Body of pancreas (tissue), 4 donors: ENCODE data around the gene PRDX2. TPM values are rescaled to one million over a fixed set of nuclear protein-coding genes. Genes with fewer than 3 reads are reported as not detected.

ENCODE experiments used
- ATAC-seq: fragments of 150-250 bp; one replicate; pipeline ENCODE4 v1.9.1; 2016
- DNase-seq, 4 donors: peaks; one replicate each; pipeline ENCODE4 v3.0.0-alpha.2; 2019
- H3K27ac ChIP-seq, 4 donors: fragments of 200-600 bp; sonication (generic); 1 replicate in 3 of 4; 2 replicates in 1 of 4; pipeline versions ENCODE4 v1.5.1 to v1.6.1; 2016 to 2019; ENCODE audit warnings: mild to moderate bottlenecking in 1 of 4, mixed read lengths in 1 of 4, moderate library complexity in 1 of 4
- H3K27me3 ChIP-seq, 2 donors: fragments of 200-600 bp; sonication (generic); one replicate each; pipeline ENCODE4 v1.6.0; 2016; ENCODE audit warnings: mild to moderate bottlenecking in 1 of 2
- H3K36me3 ChIP-seq, 2 donors: fragments of 200-600 bp; sonication (generic); replicated peaks in 1 of 2; 2 replicates each; pipeline ENCODE4 v1.5.1; 2016; ENCODE audit warnings: low read depth in 2 of 2; ENCODE audit not compliant: insufficient read depth in 1 of 2
- H3K4me1 ChIP-seq: fragments of 200-600 bp; sonication (generic); one replicate; pipeline ENCODE4 v1.6.0; 2016
- H3K4me3 ChIP-seq, 2 donors: fragments of 200-600 bp; sonication (generic); 1 replicate in 1 of 2; 2 replicates in 1 of 2; pipeline ENCODE4 v1.5.1; 2016 to 2019
- H3K9me3 ChIP-seq, 3 donors: fragments of 200-600 bp; sonication (generic); 1 replicate in 2 of 3; 2 replicates in 1 of 3; pipeline ENCODE4 v1.5.1; 2016
- CTCF ChIP-seq, 7 experiments: fragments of 450-650 bp in 4 of 7; fragments of 200-600 bp in 3 of 7; sonication (generic) in 3 of 7; IDR thresholded peaks; one replicate each; pipeline ENCODE4 v1.5.1; 2016 to 2019; ENCODE audit warnings: antibody characterized with exemption in 7 of 7
- POLR2A ChIP-seq, 3 donors: fragments of 450-650 bp; IDR thresholded peaks; one replicate each; pipeline ENCODE4 v1.6.1; 2016; ENCODE audit warnings: antibody characterized with exemption in 3 of 3, mild to moderate bottlenecking in 2 of 3
- WGBS, 2 donors: methylation state at CpG; one replicate each; pipeline ENCODE4 v1.1.5; 2017; 5-methylcytosine and 5-hydroxymethylcytosine counted together
- intact Hi-C: fragments of 100-400 bp; cut with DNase I; formaldehyde crosslinking; loops from one replicate; pipeline ENCODE4 v1.15.1; 2023
- total RNA-seq, 2 donors: library from RNA; depleted of rRNA; stranded (reverse); fragments of >200 nt; gene quantifications; one replicate each; pipeline ENCODE4 v1.1.0, GENCODE V29; 2016

The PRDX2 gene
- total RNA-seq, 2 donors from 2014 or later: 105 to 146 TPM

- Histone ChIP-seq H3K27ac (peak overlapping the region; percentile 87 to 100 (median 96)), H3K27me3 (no peaks in the 10 kb centered on the region), H3K4me3 (no peak overlapping the region), H3K4me1 (peaks cover 54% of the 10 kb centered on the region), H3K36me3 (no peaks in the 10 kb centered on the region), H3K9me3 (no peaks in the 10 kb centered on the region)
- no peak for TF ChIP-seq POLR2A (IDR thresholded peaks at IDR 0.05)
- no peak for TF ChIP-seq CTCF (IDR thresholded peaks at IDR 0.05)
- WGBS, 2 donors: 58 to 61% methylated on average over 6 of the region's 6 CpGs
- ATAC-seq: no peak
- intact Hi-C loops: no loop called here
- no peak for DNase-seq
These were observed 22.8 kb downstream of the PRDX2 start for GRCh38 chr19:12778905-12779161.

- peak overlapping the region; percentile 32 to 73 for H3K4me3 ChIP-seq
- peak; percentile 53 for ATAC-seq
- H3K27me3 ChIP-seq: no peaks in the 10 kb centered on the region
- H3K9me3 ChIP-seq: no peaks in the 10 kb centered on the region
- DNase-seq: peak; percentile 88 to 95 (median 93)
- H3K27ac ChIP-seq: peak overlapping the region; percentile 87 to 100 (median 96)
- 2 to 7% methylated on average over 18 to 44 of the region's 44 CpGs for WGBS, 2 donors
- intact Hi-C loops: no loop called here
- no peaks in the 10 kb centered on the region for H3K36me3 ChIP-seq
- peaks cover 48% of the 10 kb centered on the region for H3K4me1 ChIP-seq
- peak; percentile 55 to 81 (median 73) for TF ChIP-seq POLR2A (IDR thresholded peaks at IDR 0.05)
- TF ChIP-seq CTCF (IDR thresholded peaks at IDR 0.05): no peak
These were observed 23.3 kb downstream of the PRDX2 start for GRCh38 chr19:12778017-12778904.

- Histone ChIP-seq H3K9me3 (no peaks in the 10 kb centered on the region), H3K27me3 (no peaks in the 10 kb centered on the region), H3K4me1 (peaks cover 40% of the 10 kb centered on the region), H3K27ac (peak overlapping the region; percentile 87 to 100 (median 96)), H3K4me3 (peak overlapping the region; percentile 32 to 73), H3K36me3 (no peaks in the 10 kb centered on the region)
- intact Hi-C loops: no loop called here
- peak; percentile 81 to 86 (median 82) for DNase-seq
- TF ChIP-seq POLR2A (IDR thresholded peaks at IDR 0.05) (no peak), CTCF (IDR thresholded peaks at IDR 0.05) (peak; percentile 92 to 96 (median 94))
- ATAC-seq: peak; percentile 40
- WGBS, 2 donors: 10 to 14% methylated on average over 29 to 43 of the region's 43 CpGs
These were observed 24.2 kb downstream of the PRDX2 start for GRCh38 chr19:12777217-12778016.

GRCh38 chr19:12774588-12775555 lies 26.7 kb downstream of the PRDX2 start, which contains the start of gene HOOK2:
HOOK2 (minus strand) TSS chr19:12775552; CDS start chr19:12775449, 103 bp downstream.
- 5 to 29% methylated on average over 9 to 52 of the region's 58 CpGs for WGBS, 2 donors

More at GRCh38 chr19:12774588-12775555, 26.7 kb downstream of the PRDX2 start, which contains the start of gene HOOK2:
- ATAC-seq: peak; percentile 79
- Histone ChIP-seq H3K4me3 (peak within 1 kb of the TSS in 1 of 2 donors; percentile 22), H3K4me1 (peaks cover 31% of the 10 kb centered on the region), H3K27me3 (no peaks in the 10 kb centered on the region), H3K27ac (peak within 1 kb of the TSS; percentile 93 to 100 (median 99)), H3K36me3 (peaks cover 0 to 5% of the 10 kb centered on the region in 2 donors), H3K9me3 (no peaks in the 10 kb centered on the region)
- peak; percentile 98 to 100 (median 100) for DNase-seq
- TF ChIP-seq POLR2A (IDR thresholded peaks at IDR 0.05) (peak; percentile 63 to 82 (median 78)), CTCF (IDR thresholded peaks at IDR 0.05) (peak in 1 of 7 experiments; percentile 27)
- intact Hi-C loops: no loop called here
